WTC11 (cell line): ENCODE results near the gene CMYA5. TPM values are rescaled to one million over a fixed set of nuclear protein-coding genes. Genes with fewer than 3 reads are reported as not detected.

Experiments
- ATAC-seq: fragments of 200-7000 bp; cut with Tn5 transposase; 2 replicates; pipeline ENCODE4 v1.10.0; 2021; ENCODE audit warnings: mild to moderate bottlenecking, moderate library complexity
- CTCF ChIA-PET: fragments of 300-600 bp; sonication (Branson Sonifier 250); formaldehyde crosslinking; loops from one replicate; lab custom pipeline; 2021; ENCODE audit warnings: antibody characterized with exemption; lab: Charles Lee
- POLR2A ChIA-PET: fragments of 350-600 bp; sonication (Branson Sonifier 250); formaldehyde crosslinking; loops from one replicate; lab custom pipeline; 2021; ENCODE audit warnings: antibody characterized with exemption; lab: Charles Lee
- DNase-seq: peaks from one replicate; pipeline ENCODE4 v3.0.0; 2021; ENCODE audit warnings: low spot score
- H3K27ac Mint-ChIP-seq: 2 replicates; pipeline ENCODE4 v1.8.0; 2021; ENCODE audit warnings: mixed read lengths
- H3K27me3 Mint-ChIP-seq: 2 replicates; pipeline ENCODE4 v1.8.0; 2021; ENCODE audit warnings: low read depth, mild to moderate bottlenecking, moderate library complexity, mixed read lengths
- H3K36me3 Mint-ChIP-seq: 2 replicates; pipeline ENCODE4 v1.8.0; 2021; ENCODE audit warnings: mixed read lengths
- H3K4me1 Mint-ChIP-seq: 2 replicates; pipeline ENCODE4 v1.8.0; 2022; ENCODE audit warnings: mixed read lengths
- H3K4me3 Mint-ChIP-seq: 2 replicates; pipeline ENCODE4 v1.8.0; 2021; ENCODE audit warnings: mild to moderate bottlenecking, moderate library complexity, mixed read lengths
- H3K9me3 Mint-ChIP-seq: 2 replicates; pipeline ENCODE4 v1.8.0; 2021; ENCODE audit warnings: mixed read lengths
- CREB1 ChIP-seq: sonication (generic); formaldehyde crosslinking; IDR thresholded peaks from 2 replicates; pipeline ENCODE4 v1.8.0; 2023; ENCODE audit warnings: mild to moderate bottlenecking, missing genetic modification reagents
- E2F5 ChIP-seq: sonication (generic); formaldehyde crosslinking; IDR thresholded peaks from 2 replicates; pipeline ENCODE4 v1.8.1; 2022; ENCODE audit warnings: mild to moderate bottlenecking, moderate library complexity, missing genetic modification reagents
- GABPB1 ChIP-seq: sonication (generic); formaldehyde crosslinking; IDR thresholded peaks from 2 replicates; pipeline ENCODE4 v1.8.1; 2023; ENCODE audit warnings: mild to moderate bottlenecking, missing genetic modification reagents
- IRF2 ChIP-seq: sonication (generic); formaldehyde crosslinking; IDR thresholded peaks from 2 replicates; pipeline ENCODE4 v1.8.0; 2022; ENCODE audit warnings: low read depth, missing genetic modification reagents, borderline replicate concordance
- JUN ChIP-seq: sonication (generic); formaldehyde crosslinking; IDR thresholded peaks from 2 replicates; pipeline ENCODE4 v1.8.0; 2023; ENCODE audit warnings: mild to moderate bottlenecking, missing genetic modification reagents
- NR1H2 ChIP-seq: sonication (generic); formaldehyde crosslinking; IDR thresholded peaks from 2 replicates; pipeline ENCODE4 v1.9.0; 2021; ENCODE audit warnings: mild to moderate bottlenecking, moderate library complexity, missing genetic modification reagents
- NR3C1 ChIP-seq: sonication (generic); formaldehyde crosslinking; conservative IDR thresholded peaks from 2 replicates; pipeline ENCODE4 v1.8.1; 2023; ENCODE audit warnings: low read depth, mild to moderate bottlenecking, missing genetic modification reagents
- SMAD3 ChIP-seq: sonication (generic); formaldehyde crosslinking; IDR thresholded peaks from 2 replicates; pipeline ENCODE4 v1.8.0; 2022; ENCODE audit warnings: missing genetic modification reagents, mild to moderate bottlenecking, borderline replicate concordance
- TP53 ChIP-seq: sonication (generic); formaldehyde crosslinking; IDR thresholded peaks from 2 replicates; pipeline ENCODE4 v1.8.1; 2023; ENCODE audit warnings: mild to moderate bottlenecking, missing genetic modification reagents
- ZNF281 ChIP-seq: sonication (generic); formaldehyde crosslinking; IDR thresholded peaks from 2 replicates; pipeline ENCODE4 v1.8.0; 2023; ENCODE audit warnings: mild to moderate bottlenecking, missing genetic modification reagents
- ZNF396 ChIP-seq: fragments of 250-450 bp; sonication (Bioruptor Pico); IDR thresholded peaks from 2 replicates; pipeline ENCODE4 v1.8.0; 2021; ENCODE audit warnings: mild to moderate bottlenecking, moderate library complexity, borderline replicate concordance
- ZNF425 ChIP-seq: fragments of 250-450 bp; sonication (Bioruptor Pico); conservative IDR thresholded peaks from 2 replicates; pipeline ENCODE4 v1.9.0; 2021; ENCODE audit warnings: mild to moderate bottlenecking
- ZNF512 ChIP-seq: sonication (generic); formaldehyde crosslinking; IDR thresholded peaks from 2 replicates; pipeline ENCODE4 v1.8.1; 2022; ENCODE audit warnings: missing genetic modification reagents, borderline replicate concordance
- total RNA-seq: library from RNA; stranded (reverse); gene quantifications from 3 replicates; pipeline ENCODE4 v1.2.3, GENCODE V29; 2021
- TF ChIP-seq, protein P1 (sequence below): sonication (generic); formaldehyde crosslinking; conservative IDR thresholded peaks from 2 replicates; pipeline ENCODE4 v1.8.1; 2023; ENCODE audit warnings: mild to moderate bottlenecking, low read depth, missing genetic modification reagents, moderate library complexity

Gene CMYA5
- total RNA-seq, 1 experiment from 2014 or later = 1.2 TPM

DNA sequence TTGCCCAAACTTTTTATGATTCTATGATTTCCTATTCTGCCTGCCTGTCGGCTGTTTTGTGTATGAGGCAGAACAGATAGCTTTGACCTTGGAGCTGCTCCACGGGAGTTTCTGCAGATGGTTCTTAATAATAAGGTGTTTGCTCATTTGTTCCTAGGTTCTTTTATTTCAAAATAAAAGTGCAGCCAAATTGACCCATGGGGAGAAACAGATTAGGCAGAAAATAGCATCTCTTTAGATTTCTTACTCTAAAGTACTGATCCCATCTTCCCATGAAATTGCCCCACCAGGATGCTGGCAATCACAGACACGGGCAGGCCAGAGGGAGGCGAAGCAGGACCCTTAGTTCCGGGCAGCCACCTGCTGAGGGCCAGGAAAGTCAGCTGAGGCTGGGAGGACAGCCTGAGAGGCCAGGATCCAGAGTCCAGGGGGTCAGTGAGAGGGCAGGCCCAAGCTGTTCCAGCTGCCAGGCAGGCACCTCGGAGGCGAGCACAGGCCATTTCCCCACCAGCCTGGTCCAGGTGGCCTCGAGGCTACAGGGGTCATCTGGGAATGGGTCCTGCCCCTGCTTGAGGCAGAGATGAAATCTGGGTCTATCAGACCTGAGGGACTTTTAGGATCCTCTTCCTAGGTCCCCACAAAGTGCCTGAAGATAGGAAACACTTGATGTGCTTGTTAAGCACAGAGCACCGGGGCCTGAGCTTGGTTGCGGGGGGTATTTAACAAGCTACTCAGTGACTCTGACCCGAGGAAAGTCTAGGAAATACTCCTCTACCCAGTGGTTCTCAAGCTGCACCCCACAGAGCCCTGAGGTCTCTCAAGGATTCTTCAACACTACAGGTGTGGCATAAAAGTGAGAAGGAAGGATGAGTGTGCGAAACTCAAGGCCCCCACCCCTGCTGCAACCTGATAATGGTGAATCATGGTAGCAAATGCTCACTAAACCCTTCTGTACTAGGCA, 145.4 kb downstream of the CMYA5 start (continued):
- TF ChIP-seq, protein P1, sequence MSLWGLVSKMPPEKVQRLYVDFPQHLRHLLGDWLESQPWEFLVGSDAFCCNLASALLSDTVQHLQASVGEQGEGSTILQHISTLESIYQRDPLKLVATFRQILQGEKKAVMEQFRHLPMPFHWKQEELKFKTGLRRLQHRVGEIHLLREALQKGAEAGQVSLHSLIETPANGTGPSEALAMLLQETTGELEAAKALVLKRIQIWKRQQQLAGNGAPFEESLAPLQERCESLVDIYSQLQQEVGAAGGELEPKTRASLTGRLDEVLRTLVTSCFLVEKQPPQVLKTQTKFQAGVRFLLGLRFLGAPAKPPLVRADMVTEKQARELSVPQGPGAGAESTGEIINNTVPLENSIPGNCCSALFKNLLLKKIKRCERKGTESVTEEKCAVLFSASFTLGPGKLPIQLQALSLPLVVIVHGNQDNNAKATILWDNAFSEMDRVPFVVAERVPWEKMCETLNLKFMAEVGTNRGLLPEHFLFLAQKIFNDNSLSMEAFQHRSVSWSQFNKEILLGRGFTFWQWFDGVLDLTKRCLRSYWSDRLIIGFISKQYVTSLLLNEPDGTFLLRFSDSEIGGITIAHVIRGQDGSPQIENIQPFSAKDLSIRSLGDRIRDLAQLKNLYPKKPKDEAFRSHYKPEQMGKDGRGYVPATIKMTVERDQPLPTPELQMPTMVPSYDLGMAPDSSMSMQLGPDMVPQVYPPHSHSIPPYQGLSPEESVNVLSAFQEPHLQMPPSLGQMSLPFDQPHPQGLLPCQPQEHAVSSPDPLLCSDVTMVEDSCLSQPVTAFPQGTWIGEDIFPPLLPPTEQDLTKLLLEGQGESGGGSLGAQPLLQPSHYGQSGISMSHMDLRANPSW (CRISPR knock-in tag) = no peak

DNA sequence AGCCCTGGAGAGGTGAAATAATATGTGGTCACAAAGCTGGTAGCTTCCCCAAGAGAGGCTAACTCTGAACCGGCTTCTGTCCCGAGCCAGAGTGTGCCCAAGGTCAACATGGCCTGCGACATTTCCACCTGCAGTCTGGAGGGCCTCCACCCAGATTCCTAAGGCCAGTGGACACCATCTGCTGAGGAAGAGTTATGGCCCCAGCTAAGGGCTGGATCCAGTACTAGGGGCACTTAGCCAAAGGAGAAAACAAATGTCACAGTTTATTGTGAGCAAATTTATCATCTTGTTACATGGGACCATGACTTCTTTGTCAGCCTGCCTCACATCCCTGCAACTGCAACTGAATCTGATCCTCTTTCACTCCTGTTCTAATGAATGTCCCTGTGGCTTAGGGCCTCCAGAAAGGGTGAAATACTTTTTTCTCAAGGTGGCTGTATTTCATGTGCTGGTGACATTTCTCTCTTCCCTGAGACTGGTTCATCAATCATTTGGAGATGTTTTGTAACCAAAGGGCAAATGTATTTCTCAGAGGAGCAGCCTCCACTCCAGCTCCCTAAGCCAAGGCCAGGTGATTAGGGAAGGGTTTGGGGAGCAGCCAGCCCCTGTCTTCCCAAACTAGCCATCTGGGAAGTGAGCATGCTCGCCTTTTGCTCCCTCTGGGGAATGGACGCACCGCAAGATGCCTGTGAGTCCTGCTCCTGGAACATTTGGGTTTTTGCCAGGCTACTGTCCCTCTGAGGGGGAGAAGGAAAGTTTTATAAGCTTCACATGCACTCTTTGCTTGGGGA, 148.3 kb downstream of the CMYA5 start:
- POLR2A ChIA-PET = no interaction called here
- Mint-ChIP-seq H3K27me3 (no peaks in the 10 kb centered on the region), H3K9me3 (no peaks in the 10 kb centered on the region), H3K4me1 (peaks cover 8% of the 10 kb centered on the region), H3K36me3 (no peaks in the 10 kb centered on the region), H3K27ac (no peak overlapping the region), H3K4me3 (no peak overlapping the region)
- no peak for ATAC-seq
- no peak for DNase-seq
- TF ChIP-seq IRF2 (no peak), E2F5 (CRISPR knock-in tag) (no peak), JUN (CRISPR knock-in tag) (no peak), ZNF396 (CRISPR knock-in tag) (no peak), ZNF425 (CRISPR knock-in tag) (no peak), TP53 (CRISPR knock-in tag) (no peak), NR1H2 (CRISPR knock-in tag) (no peak)
- CTCF ChIA-PET = interaction anchor here (1.1 kb wide), 2 partner anchors 20 to 41 kb away, joined by 3 to 4 read pairs; no protein-coding TSS in a partner anchor

GRCh38 chr5:79840084-79840990, 150.7 kb downstream of the CMYA5 start:
- ChIA-PET POLR2A (no interaction called here), CTCF (interaction anchor here (2.3 to 3.9 kb wide), 2 partner anchors 11 to 13 kb away, joined by 13 to 16 read pairs; no protein-coding TSS in a partner anchor)
- Mint-ChIP-seq H3K36me3 (no peaks in the 10 kb centered on the region), H3K4me1 (peaks cover 8% of the 10 kb centered on the region), H3K27ac (no peak overlapping the region), H3K27me3 (no peaks in the 10 kb centered on the region), H3K9me3 (no peaks in the 10 kb centered on the region), H3K4me3 (no peak overlapping the region)
- ATAC-seq (no peak), DNase-seq (no peak)
- no peak for TF ChIP-seq CREB1 (CRISPR knock-in tag)
- TF ChIP-seq GABPB1 (CRISPR knock-in tag) = no peak
- TF ChIP-seq NR3C1 = no peak
- no peak for TF ChIP-seq ZNF281 (CRISPR knock-in tag)
- TF ChIP-seq SMAD3 (CRISPR knock-in tag) = no peak
- TF ChIP-seq ZNF512 (CRISPR knock-in tag) = no peak
